Stromal cell of bone marrow (primary cell): ENCODE data around the gene EPS8L3.

Experiments
- DNase-seq: peaks from one replicate; pipeline ENCODE4 v3.0.0-alpha.2; 2012; ENCODE audit warnings: low read depth

Gene EPS8L3

GRCh38 chr1:109739738-109740614, 23.7 kb downstream of the EPS8L3 start:
- DNase-seq, result peak; percentile 21

GRCh38 chr1:109733236-109733870, 30.4 kb downstream of the EPS8L3 start:
- DNase-seq, result no peak

GRCh38 chr1:109732390-109732881, 31.3 kb downstream of the EPS8L3 start:
- no peak for DNase-seq

- no peak for DNase-seq
Observed at GRCh38 chr1:109730666-109731065, 33.1 kb downstream of the EPS8L3 start.

- no peak for DNase-seq
Observed at GRCh38 chr1:109728870-109729269, 34.9 kb downstream of the EPS8L3 start.

- no peak for DNase-seq
Observed at GRCh38 chr1:109726728-109727373, 36.9 kb downstream of the EPS8L3 start.

- no peak for DNase-seq
Observed at GRCh38 chr1:109726007-109726406, 37.7 kb downstream of the EPS8L3 start.

- no peak for DNase-seq
Observed at GRCh38 chr1:109725510-109725909, 38.2 kb downstream of the EPS8L3 start.

- DNase-seq, result no peak
Observed at GRCh38 chr1:109724933-109725332, 38.8 kb downstream of the EPS8L3 start.

GRCh38 chr1:109722908-109723691, 40.6 kb downstream of the EPS8L3 start:
- DNase-seq, result no peak

GRCh38 chr1:109721971-109722370, 41.8 kb downstream of the EPS8L3 start:
- DNase-seq, result no peak

GRCh38 chr1:109721042-109721441, 42.7 kb downstream of the EPS8L3 start:
- DNase-seq, result no peak

GRCh38 chr1:109719337-109719837, 44.3 kb downstream of the EPS8L3 start:
- DNase-seq, result peak; percentile 12

GRCh38 chr1:109718495-109718894, 45.2 kb downstream of the EPS8L3 start:
- DNase-seq, result no peak

- no peak for DNase-seq
Observed at GRCh38 chr1:109717729-109718128, 46.0 kb downstream of the EPS8L3 start.

GRCh38 chr1:109716570-109717090, 47.1 kb downstream of the EPS8L3 start:
- no peak for DNase-seq

GRCh38 chr1:109716121-109716520, 47.6 kb downstream of the EPS8L3 start:
- no peak for DNase-seq

- DNase-seq, result no peak
Observed at GRCh38 chr1:109714661-109715372, 48.9 kb downstream of the EPS8L3 start.

- DNase-seq, result no peak
Observed at GRCh38 chr1:109713636-109714035, 50.1 kb downstream of the EPS8L3 start.

- no peak for DNase-seq
Observed at GRCh38 chr1:109712321-109712864, 51.3 kb downstream of the EPS8L3 start.
